Brain pericyte (primary cell): ENCODE data around the gene PRRX2.

Experiments
- DNase-seq: peaks from one replicate; pipeline ENCODE4 v3.0.0-alpha.2; 2012; ENCODE audit warnings: low read depth, low spot score

The PRRX2 gene

GRCh38 chr9:129704807-129705206, 39.4 kb downstream of the PRRX2 start:
- DNase-seq: no peak

- no peak for DNase-seq
These were observed 43.3 kb downstream of the PRRX2 start for GRCh38 chr9:129708793-129709192.

- DNase-seq: no peak
These were observed 44.2 kb downstream of the PRRX2 start for GRCh38 chr9:129709438-129710168.

GRCh38 chr9:129710169-129710453, 44.7 kb downstream of the PRRX2 start:
- DNase-seq: no peak

GRCh38 chr9:129712634-129713401, 47.4 kb downstream of the PRRX2 start:
- DNase-seq: no peak

GRCh38 chr9:129713402-129713679, 47.9 kb downstream of the PRRX2 start:
- no peak for DNase-seq

GRCh38 chr9:129714511-129715061, 49.1 kb downstream of the PRRX2 start:
- DNase-seq: no peak

- DNase-seq: no peak
These were observed 50.6 kb downstream of the PRRX2 start for GRCh38 chr9:129716091-129716490.

GRCh38 chr9:129717991-129718390, 52.5 kb downstream of the PRRX2 start:
- DNase-seq: no peak

- no peak for DNase-seq
These were observed 53.2 kb downstream of the PRRX2 start for GRCh38 chr9:129718647-129719046.

GRCh38 chr9:129719135-129719534, 53.7 kb downstream of the PRRX2 start:
- DNase-seq: no peak

- no peak for DNase-seq
These were observed 54.9 kb downstream of the PRRX2 start for GRCh38 chr9:129720181-129720864.

GRCh38 chr9:129720865-129721545, 55.6 kb downstream of the PRRX2 start:
- no peak for DNase-seq

- no peak for DNase-seq
These were observed 57.5 kb downstream of the PRRX2 start for GRCh38 chr9:129722913-129723312.

GRCh38 chr9:129724456-129725190, 59.2 kb downstream of the PRRX2 start:
- DNase-seq: no peak

- DNase-seq: no peak
These were observed 60.4 kb downstream of the PRRX2 start for GRCh38 chr9:129725795-129726251.

GRCh38 chr9:129726322-129727160, 61.1 kb downstream of the PRRX2 start:
- DNase-seq: peak; percentile 29

- DNase-seq: no peak
These were observed 63.3 kb downstream of the PRRX2 start for GRCh38 chr9:129728744-129729143.

- no peak for DNase-seq
These were observed 66.1 kb downstream of the PRRX2 start for GRCh38 chr9:129731477-129732085.

GRCh38 chr9:129732100-129732499, 66.7 kb downstream of the PRRX2 start:
- no peak for DNase-seq
